Stimulated activated CD4-positive, alpha-beta T cell treated with anti-CD3 and anti-CD28 coated beads, Interleukin-4, amount 100 ng/mL, for 4 hours (primary cell): ENCODE data around the gene MAGEE2.
"Not testable (repeated sequence)": the region's sequence is repeated elsewhere in the genome, so short reads cannot be mapped to it uniquely, and the experiment has no call there.

Source experiments
- DNase-seq, 2 experiments: peaks; one replicate each; pipeline ENCODE4 v3.0.0-alpha.2; 2020

MAGEE2 gene, protein sequence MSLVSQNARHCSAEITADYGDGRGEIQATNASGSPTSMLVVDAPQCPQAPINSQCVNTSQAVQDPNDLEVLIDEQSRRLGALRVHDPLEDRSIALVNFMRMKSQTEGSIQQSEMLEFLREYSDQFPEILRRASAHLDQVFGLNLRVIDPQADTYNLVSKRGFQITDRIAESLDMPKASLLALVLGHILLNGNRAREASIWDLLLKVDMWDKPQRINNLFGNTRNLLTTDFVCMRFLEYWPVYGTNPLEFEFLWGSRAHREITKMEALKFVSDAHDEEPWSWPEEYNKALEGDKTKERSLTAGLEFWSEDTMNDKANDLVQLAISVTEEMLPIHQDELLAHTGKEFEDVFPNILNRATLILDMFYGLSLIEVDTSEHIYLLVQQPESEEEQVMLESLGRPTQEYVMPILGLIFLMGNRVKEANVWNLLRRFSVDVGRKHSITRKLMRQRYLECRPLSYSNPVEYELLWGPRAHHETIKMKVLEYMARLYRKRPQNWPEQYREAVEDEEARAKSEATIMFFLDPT

GRCh38 chrX:75784680-75785491, at the start of gene MAGEE2:
MAGEE2 (minus strand) TSS chrX:75785254; CDS start chrX:75785051, 203 bp downstream.
- peak; percentile 4 to 21 for DNase-seq

DNA sequence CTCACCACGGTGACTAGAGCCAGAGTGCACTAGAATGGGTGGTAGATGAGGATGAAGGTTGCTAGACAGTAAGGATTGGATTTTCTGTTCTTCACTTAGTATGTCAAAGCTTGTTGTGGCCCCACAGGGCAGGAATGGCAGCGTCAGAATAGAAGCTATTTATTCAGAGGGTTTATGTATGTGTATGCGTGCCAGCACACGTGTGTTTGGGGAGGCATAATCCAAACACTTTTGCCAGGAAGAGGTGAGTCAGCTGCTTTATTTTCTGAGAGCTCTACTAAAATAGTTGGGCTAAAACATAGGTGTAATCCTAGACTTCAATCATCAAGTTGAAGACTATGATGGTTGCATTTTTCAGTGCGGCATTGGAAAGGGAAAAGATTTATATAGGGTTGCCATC, 1.2 kb upstream of the MAGEE2 start:
- DNase-seq, result no peak

- DNase-seq, result no peak
Measured at GRCh38 chrX:75781611-75782010, 3.4 kb downstream of the MAGEE2 start.

DNA sequence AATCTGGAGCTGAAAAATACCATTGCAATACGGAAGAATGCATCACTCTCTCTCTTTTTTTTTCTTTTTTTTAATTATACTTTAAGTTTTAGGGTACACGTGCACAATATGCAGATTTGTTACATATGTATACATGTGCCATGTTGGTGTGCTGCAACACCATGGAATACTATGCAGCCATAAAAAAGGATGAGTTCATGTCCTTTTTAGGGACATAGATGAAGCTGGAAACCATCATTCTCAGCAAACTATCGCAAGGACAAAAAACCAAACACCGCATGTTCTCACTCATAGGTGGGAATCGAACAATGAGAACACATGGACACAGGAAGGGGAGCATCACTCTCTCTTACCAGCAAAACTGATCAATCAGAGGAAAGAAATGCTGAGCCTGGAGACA, 17.0 kb downstream of the MAGEE2 start:
- DNase-seq, result not testable (repeated sequence)

DNA sequence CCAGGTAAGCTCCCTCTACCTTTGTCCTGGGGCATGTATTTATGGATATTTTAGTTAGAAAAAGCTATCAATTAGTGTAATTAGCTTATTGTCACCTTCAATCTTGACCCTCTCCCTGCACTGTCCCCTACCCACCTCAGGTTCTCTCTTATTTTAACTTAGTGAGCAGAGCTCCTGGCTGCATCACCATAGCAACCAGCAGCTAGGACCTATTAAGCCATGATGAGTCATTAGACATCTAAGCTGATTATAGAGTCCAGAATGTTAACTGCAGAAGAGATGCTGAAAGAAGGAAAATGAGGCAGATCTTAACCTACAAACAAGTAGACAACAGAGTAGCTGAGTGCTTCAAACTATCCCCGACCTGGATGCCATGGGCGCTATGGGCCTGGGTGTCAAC, 36.6 kb downstream of the MAGEE2 start:
- no peak for DNase-seq

DNA sequence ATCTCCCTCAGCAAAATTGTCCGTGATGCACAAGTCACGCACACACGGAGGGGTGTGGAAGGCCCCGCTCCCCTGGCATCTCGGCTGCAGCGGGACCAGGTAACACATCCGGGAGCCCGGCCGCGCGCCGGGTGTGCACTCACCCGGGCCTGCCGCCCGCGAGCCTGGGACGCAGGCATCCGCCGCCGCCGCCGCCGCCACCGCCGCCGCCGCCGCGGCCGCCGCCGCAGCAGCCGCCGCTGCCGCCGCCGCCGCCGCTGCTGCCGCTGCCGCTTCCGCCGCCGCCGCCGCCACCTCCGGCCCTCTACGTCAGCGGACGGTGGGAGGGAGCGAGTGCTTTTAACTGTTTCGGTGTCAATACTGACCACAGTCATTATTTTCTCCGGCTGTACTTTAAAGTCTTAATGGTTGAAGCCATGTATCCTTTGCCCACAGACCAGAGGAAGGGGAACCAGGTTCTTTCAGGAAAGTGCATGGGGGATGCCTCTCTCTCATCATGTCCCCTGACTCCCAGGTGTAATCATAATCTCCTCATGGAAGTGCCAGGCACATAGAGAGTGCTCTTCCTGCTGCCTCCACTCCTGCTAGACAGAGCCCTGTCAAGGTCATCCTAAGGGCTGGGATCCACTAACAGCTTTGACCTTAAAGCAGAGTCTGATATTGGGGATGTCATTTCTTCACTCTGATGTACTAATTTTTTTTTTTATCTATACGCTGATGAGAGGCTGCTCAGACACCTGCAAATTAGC, 38.0 kb downstream of the MAGEE2 start:
- DNase-seq, result peak; percentile 18 to 42
